SU-DHL-6 (cell line): ENCODE results near the gene FXYD2.

Source experiments
- CTCF ChIP-seq: fragments of 200-600 bp; sonication (generic); IDR thresholded peaks from one replicate; pipeline ENCODE4 v1.5.1; 2017; ENCODE audit warnings: antibody characterized with exemption, mild to moderate bottlenecking, low read length, moderate library complexity; ENCODE audit not compliant: insufficient read depth, poor library complexity, severe bottlenecking
- EZH2phosphoT487 ChIP-seq: fragments of 200-600 bp; sonication (generic), shearing (Covaris generic); conservative IDR thresholded peaks from 2 replicates; pipeline ENCODE4 v1.6.1; 2018; ENCODE audit warnings: mild to moderate bottlenecking, antibody characterized with exemption, low read length, moderate library complexity, mixed read lengths

- no peak for TF ChIP-seq CTCF
- no peak for TF ChIP-seq EZH2phosphoT487
Measured at GRCh38 chr11:117868088-117868487, 43.5 kb upstream of the FXYD2 start.
